Stimulated activated CD4-positive, alpha-beta T cell treated with anti-CD3 and anti-CD28 coated beads, Interleukin-12 subunit alpha, Interleukin-12 subunit beta, amount 100 ng/mL, for 48 hours (primary cell): ENCODE results near the gene LAMB1.

Source experiments
- DNase-seq, 3 donors: peaks; one replicate each; pipeline ENCODE4 v3.0.0-alpha.2; 2020; ENCODE audit warnings: low read depth in 2 of 3, low spot score in 1 of 3

The LAMB1 gene

GRCh38 chr7:108018668-108019067 is 15.7 kb upstream of the LAMB1 start:
- DNase-seq, result no peak

- DNase-seq, result no peak
These were observed 14.8 kb upstream of the LAMB1 start for GRCh38 chr7:108017776-108018151.

- DNase-seq, result no peak
These were observed 14.1 kb upstream of the LAMB1 start for GRCh38 chr7:108016841-108017775.

- DNase-seq, result no peak
These were observed 12.8 kb upstream of the LAMB1 start for GRCh38 chr7:108015740-108016139.

GRCh38 chr7:108014747-108015682 is 12.1 kb upstream of the LAMB1 start:
- DNase-seq, result no peak

- DNase-seq, result no peak
These were observed 11.3 kb upstream of the LAMB1 start for GRCh38 chr7:108014215-108014614.

- no peak for DNase-seq
These were observed 9.8 kb upstream of the LAMB1 start for GRCh38 chr7:108012499-108013430.

- DNase-seq, result no peak
These were observed 7.4 kb upstream of the LAMB1 start for GRCh38 chr7:108010377-108010776.

GRCh38 chr7:108009873-108010272 is 6.9 kb upstream of the LAMB1 start:
- DNase-seq, result no peak

- DNase-seq, result no peak
These were observed 5.9 kb upstream of the LAMB1 start for GRCh38 chr7:108008827-108009226.

- DNase-seq, result no peak
These were observed 5.3 kb upstream of the LAMB1 start for GRCh38 chr7:108008240-108008639.

- DNase-seq, result no peak
These were observed 4.8 kb upstream of the LAMB1 start for GRCh38 chr7:108007762-108008161.

GRCh38 chr7:108007261-108007660 is 4.3 kb upstream of the LAMB1 start:
- no peak for DNase-seq

GRCh38 chr7:108004220-108005142 is 1.5 kb upstream of the LAMB1 start:
- DNase-seq, result no peak

- no peak for DNase-seq
These were observed 606 bp upstream of the LAMB1 start for GRCh38 chr7:108003599-108003935.

GRCh38 chr7:108001764-108002725 is 916 bp downstream of the LAMB1 start:
- no peak for DNase-seq

- no peak for DNase-seq
These were observed 1.8 kb downstream of the LAMB1 start for GRCh38 chr7:108000875-108001763.
